Parathyroid adenoma (tissue), 2 donors: ENCODE measurements around the gene VPS4B.

Experiments used
- H2AFZ ChIP-seq: fragments of 300-600 bp; sonication (generic); one replicate; pipeline ENCODE4 v1.7.0; 2017; ENCODE audit warnings: antibody characterized with exemption, mild to moderate bottlenecking
- H3K27ac ChIP-seq: fragments of 300-600 bp; sonication (generic); one replicate; pipeline ENCODE4 v1.7.0; 2017
- H3K27me3 ChIP-seq: fragments of 300-600 bp; sonication (generic); one replicate; pipeline ENCODE4 v1.7.0; 2017; ENCODE audit warnings: low read length; ENCODE audit not compliant: control insufficient read depth, insufficient read depth
- H3K36me3 ChIP-seq: fragments of 300-600 bp; sonication (generic); one replicate; pipeline ENCODE4 v1.7.0; 2017; ENCODE audit warnings: low read length; ENCODE audit not compliant: control insufficient read depth, insufficient read depth
- H3K4me1 ChIP-seq: fragments of 300-600 bp; sonication (generic); one replicate; pipeline ENCODE4 v1.7.0; 2017; ENCODE audit warnings: control low read depth
- H3K4me2 ChIP-seq: fragments of 300-600 bp; sonication (generic); one replicate; pipeline ENCODE4 v1.7.0; 2017; ENCODE audit warnings: low read length
- H3K4me3 ChIP-seq: fragments of 300-600 bp; sonication (generic); one replicate; pipeline ENCODE4 v1.7.0; 2017; ENCODE audit warnings: low read depth, low read length
- H3K79me2 ChIP-seq: fragments of 300-600 bp; sonication (generic); one replicate; pipeline ENCODE4 v1.7.0; 2017; ENCODE audit warnings: control low read depth
- H3K9ac ChIP-seq: fragments of 300-600 bp; sonication (generic); one replicate; pipeline ENCODE4 v1.7.0; 2017; ENCODE audit warnings: mild to moderate bottlenecking
- H3K9me3 ChIP-seq: fragments of 300-600 bp; sonication (generic); one replicate; pipeline ENCODE4 v1.7.0; 2017; ENCODE audit warnings: low read length; ENCODE audit not compliant: control insufficient read depth
- CTCF ChIP-seq: fragments of 300-600 bp; sonication (generic); IDR thresholded peaks from one replicate; pipeline ENCODE4 v1.7.0; 2017; ENCODE audit warnings: antibody characterized with exemption, mild to moderate bottlenecking
- donor health status: primary hyperparathyroidism.

The VPS4B gene

GRCh38 chr18:63395503-63395902, 26.8 kb downstream of the VPS4B start:
- H3K36me3 ChIP-seq, result no peaks in the 10 kb centered on the region

GRCh38 chr18:63394954-63395353, 27.3 kb downstream of the VPS4B start:
- no peak for TF ChIP-seq CTCF
- Histone ChIP-seq H3K79me2 (no peaks in the 10 kb centered on the region), H3K4me2 (no peak overlapping the region), H3K36me3 (no peaks in the 10 kb centered on the region), H3K27ac (no peak overlapping the region), H3K4me1 (no peaks in the 10 kb centered on the region), H3K27me3 (no peaks in the 10 kb centered on the region), H3K4me3 (no peak overlapping the region), H2AFZ (no peak overlapping the region), H3K9ac (no peak overlapping the region), H3K9me3 (no peaks in the 10 kb centered on the region)

More at GRCh38 chr18:63395503-63395902, 26.8 kb downstream of the VPS4B start:
- Histone ChIP-seq H3K4me2 (no peak overlapping the region), H3K27ac (no peak overlapping the region), H3K9me3 (no peaks in the 10 kb centered on the region), H3K4me1 (no peaks in the 10 kb centered on the region), H2AFZ (no peak overlapping the region), H3K79me2 (no peaks in the 10 kb centered on the region), H3K9ac (no peak overlapping the region), H3K4me3 (no peak overlapping the region), H3K27me3 (no peaks in the 10 kb centered on the region)
- no peak for TF ChIP-seq CTCF

GRCh38 chr18:63387861-63388260, 34.4 kb downstream of the VPS4B start:
- no peak for TF ChIP-seq CTCF
- Histone ChIP-seq H3K36me3 (no peaks in the 10 kb centered on the region), H3K27me3 (no peaks in the 10 kb centered on the region)

GRCh38 chr18:63382843-63383242, 39.4 kb downstream of the VPS4B start:
- TF ChIP-seq CTCF, result no peak
- H3K27me3 ChIP-seq, result no peaks in the 10 kb centered on the region
- no peaks in the 10 kb centered on the region for H3K36me3 ChIP-seq

More at GRCh38 chr18:63387861-63388260, 34.4 kb downstream of the VPS4B start:
- Histone ChIP-seq H3K9ac (no peak overlapping the region), H3K9me3 (no peaks in the 10 kb centered on the region), H3K4me2 (no peak overlapping the region), H3K27ac (no peak overlapping the region), H3K4me1 (no peaks in the 10 kb centered on the region), H3K4me3 (no peak overlapping the region), H3K79me2 (no peaks in the 10 kb centered on the region), H2AFZ (no peak overlapping the region)

GRCh38 chr18:63379639-63379962, 42.7 kb downstream of the VPS4B start:
- no peak overlapping the region for H3K9ac ChIP-seq
- no peaks in the 10 kb centered on the region for H3K4me1 ChIP-seq
- H3K27ac ChIP-seq, result no peak overlapping the region
- H3K79me2 ChIP-seq, result no peaks in the 10 kb centered on the region
- H3K27me3 ChIP-seq, result no peaks in the 10 kb centered on the region
- H3K4me2 ChIP-seq, result no peak overlapping the region
- no peak for TF ChIP-seq CTCF
- H3K9me3 ChIP-seq, result no peaks in the 10 kb centered on the region
- H3K4me3 ChIP-seq, result no peak overlapping the region
- no peaks in the 10 kb centered on the region for H3K36me3 ChIP-seq
- H2AFZ ChIP-seq, result no peak overlapping the region

More at GRCh38 chr18:63382843-63383242, 39.4 kb downstream of the VPS4B start:
- Histone ChIP-seq H3K4me3 (no peak overlapping the region), H3K9ac (no peak overlapping the region), H2AFZ (no peak overlapping the region), H3K4me2 (no peak overlapping the region), H3K9me3 (no peaks in the 10 kb centered on the region), H3K27ac (no peak overlapping the region), H3K79me2 (no peaks in the 10 kb centered on the region), H3K4me1 (no peaks in the 10 kb centered on the region)
